SHP77 treated with DMSO at 0.1 percent for 48 hours (cell line): ENCODE data around the gene TRABD.

Experiments used
- DNase-seq: peaks from one replicate; lab custom pipeline; 2025; lab: John Stamatoyannopoulos, UW

The TRABD gene

DNA sequence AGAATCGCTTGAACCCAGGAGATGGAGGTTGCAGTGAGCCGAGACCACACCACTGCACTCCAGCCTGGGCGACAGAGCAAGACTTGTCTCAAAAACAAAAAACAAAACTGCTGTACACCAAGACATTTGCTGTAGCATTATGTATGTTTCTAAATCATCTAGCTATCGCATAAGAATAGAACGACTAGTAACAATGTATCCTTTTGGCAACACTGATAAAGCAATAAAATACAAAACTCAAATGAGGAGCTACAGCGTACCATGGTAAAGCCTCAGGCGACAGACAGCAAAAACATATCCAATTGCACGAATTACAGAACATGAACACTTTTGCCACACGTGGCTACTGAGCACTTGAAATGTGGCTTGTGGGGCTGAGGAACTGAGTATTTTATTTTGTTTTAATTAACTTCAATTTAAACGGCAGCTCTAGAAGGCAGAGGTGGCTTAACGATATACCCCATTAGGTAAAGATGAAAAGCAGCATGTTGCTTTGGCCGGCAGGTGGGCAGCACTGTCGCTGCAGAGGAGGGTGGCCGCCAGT, 56.8 kb downstream of the TRABD start:
- no peak for DNase-seq

DNA sequence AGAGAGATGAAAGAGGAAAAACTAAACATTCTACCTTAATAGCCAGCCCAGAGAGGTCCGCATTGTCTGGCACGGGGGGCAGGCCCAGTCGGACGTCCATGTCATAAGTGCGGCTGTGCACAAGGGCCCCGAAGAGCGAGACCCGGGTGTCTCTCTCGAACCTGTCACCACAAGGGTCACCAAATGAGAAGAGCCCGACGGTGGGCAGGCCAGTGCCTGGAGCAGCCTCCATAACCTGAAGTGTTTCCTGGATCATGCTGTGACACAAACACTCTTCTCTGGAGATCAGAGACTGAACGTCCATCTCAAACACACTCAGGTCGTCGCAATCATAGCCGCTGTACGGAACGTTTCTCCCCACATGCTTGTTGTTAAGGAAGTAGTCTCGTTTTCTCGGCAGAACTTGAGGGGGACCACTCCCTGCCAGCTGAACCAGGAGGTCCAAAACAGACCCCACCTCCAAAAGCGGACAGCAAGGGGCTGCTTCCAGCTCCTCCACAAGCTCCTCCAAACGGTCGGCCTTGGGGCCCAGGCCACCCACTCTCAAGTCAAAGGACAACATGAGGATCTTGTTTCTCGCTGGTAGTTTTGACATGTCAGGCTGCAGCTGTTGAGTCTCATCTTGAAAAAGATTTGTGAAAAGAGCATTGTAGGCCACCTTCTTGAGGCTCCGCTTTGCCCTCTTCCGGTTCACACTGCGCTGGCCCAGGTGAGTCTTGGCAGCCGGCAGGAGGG, 58.1 kb downstream of the TRABD start:
- no peak for DNase-seq

DNA sequence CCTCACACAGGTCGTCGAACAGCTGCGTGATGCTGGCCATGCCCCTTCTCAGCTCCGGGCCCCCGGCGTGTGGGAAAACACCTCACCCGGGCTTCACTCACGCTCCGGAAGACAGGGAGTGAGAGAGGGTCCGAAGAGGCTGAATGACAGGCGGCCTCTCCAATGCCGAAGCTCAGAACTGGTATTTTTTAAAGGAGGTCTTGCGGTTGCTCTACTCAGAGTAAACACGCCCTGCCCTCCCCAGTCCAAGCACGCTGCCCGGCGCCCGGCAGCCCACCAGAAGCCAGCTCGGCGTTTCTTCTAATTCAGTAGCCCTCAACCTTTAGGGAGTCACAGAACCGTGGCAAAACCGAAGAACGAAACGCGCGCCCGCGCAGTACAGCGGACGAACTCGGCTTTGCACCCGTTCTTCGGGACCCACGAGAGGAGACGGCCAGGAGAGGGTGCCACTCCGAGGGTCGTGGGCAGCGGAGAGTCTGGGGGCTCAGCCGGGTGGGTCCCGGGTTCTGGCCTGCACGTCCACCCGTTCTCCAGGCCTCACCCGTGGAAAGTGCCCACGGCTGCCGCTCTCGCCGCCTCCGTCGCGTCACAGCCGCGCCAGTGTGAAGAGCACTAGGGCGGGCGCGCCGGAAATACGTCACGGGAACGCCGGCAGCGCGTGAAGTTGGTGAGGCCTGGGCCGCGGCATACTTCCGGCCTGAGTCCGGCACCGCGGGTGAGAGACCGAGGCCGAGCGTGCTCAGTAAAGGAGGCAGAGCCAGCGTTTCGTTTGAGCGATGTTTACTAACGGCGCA, 58.9 kb downstream of the TRABD start, which contains the start of gene TUBGCP6:
Gene TUBGCP6, minus strand, starts transcription at position 604 of the 794 bp plus-strand sequence. Its CDS starts 564 bp downstream, at position 40.
- peak; percentile 79 for DNase-seq

DNA sequence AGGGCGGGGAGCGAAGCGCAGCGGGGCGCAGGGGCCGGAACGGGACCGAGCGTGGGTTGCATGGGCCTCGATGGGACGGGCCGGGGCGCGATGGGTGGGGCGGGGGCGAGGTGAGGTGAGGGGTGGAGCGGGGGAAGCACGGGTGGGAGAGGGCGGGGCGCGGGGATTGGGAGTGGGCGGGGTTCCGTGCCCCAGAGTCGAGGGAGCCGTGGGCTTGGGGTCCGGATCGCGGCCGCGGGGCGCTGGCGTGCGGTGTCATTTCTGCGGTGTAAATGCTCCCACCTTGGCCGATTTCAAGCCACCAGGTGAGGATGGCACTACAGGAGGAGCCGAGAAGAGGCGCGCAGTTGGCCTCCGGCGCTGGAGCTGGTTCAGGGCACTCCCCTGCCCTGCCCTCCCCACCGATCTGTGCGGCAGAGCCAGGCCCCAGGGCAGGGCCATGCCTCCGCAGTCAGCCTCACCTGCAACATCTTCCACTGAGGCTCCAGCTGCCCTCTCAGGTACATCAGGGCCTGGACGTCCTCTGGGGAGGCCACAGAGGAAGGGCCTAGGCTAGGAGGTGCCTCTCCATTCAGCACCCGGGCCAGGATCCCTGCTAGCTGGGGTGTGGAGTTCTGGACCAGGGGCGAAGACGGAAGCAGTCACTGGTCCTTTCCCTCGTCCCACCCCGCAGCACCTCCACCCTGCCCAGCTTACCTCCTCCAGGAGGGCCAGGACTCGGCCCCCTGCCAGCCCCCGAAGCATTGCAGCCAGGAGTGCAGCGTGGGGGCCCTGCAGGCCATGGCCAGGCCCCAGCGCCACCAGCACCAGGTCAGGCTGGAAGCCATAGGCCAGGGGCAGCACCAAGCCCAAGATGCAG, 59.7 kb downstream of the TRABD start:
- DNase-seq = peak; percentile 54

DNA sequence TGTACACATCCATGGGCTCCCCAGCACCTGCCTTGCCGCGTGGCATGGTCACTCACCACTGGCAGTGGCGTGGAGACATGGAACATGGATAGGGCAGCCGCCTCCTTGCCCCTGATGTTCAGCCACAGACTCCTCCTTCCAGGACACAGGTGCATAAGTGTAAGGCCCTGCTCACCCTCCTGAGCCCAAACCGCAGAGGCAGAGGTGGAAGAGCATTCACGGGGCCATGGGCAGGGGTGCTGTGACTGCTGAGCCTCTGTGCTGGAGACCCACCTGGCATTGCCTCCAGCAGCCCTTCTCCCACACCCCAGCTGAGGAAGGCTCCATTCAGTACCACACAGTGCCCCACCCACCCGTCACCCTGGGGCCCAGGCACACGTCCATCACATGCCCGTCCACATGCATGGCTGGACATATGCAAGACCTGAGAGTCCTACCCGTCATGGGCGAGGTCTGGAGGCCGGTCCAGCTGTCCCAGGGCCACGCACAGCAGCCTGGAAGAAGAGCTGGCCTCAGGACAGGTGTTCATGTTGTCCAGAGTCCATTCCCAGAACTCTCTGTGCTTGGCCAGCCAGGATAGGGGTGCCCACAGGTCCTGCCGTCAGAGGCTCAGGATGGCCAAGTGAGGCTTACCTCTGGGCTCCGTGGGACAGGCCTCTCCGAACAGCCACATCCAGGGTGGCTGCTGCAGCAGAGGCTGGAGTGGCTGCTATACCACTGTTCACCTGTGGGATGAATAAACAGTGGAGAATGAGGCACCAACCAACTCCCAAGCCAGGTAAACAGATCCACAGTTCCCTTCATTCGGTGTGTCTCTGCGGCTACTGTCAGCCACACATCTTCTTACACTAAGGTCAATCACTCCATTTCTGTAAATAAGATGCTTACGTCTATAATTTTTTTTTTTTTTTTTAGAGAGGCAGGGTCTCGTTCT, 60.8 kb downstream of the TRABD start:
- no peak for DNase-seq

DNA sequence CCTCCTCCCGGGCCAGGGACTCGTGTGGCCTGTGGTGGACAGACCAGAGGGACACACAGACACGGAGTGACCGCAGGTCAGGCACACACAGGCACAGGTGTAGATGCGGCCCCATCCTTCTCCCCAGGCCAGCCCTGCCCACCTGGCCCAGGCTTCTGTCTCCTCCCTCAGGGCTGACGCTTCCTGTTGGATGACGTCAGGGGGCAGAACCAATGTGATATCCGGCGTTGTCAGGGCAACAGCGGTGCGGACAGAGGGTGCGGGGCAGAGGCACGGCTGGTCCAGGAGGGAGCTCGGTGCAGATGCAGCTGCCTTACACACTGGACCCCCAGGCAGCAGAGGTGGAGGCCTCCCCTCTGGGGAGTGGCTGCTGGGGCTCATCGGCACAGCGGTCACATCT, 62.0 kb downstream of the TRABD start:
- DNase-seq = peak; percentile 73

DNA sequence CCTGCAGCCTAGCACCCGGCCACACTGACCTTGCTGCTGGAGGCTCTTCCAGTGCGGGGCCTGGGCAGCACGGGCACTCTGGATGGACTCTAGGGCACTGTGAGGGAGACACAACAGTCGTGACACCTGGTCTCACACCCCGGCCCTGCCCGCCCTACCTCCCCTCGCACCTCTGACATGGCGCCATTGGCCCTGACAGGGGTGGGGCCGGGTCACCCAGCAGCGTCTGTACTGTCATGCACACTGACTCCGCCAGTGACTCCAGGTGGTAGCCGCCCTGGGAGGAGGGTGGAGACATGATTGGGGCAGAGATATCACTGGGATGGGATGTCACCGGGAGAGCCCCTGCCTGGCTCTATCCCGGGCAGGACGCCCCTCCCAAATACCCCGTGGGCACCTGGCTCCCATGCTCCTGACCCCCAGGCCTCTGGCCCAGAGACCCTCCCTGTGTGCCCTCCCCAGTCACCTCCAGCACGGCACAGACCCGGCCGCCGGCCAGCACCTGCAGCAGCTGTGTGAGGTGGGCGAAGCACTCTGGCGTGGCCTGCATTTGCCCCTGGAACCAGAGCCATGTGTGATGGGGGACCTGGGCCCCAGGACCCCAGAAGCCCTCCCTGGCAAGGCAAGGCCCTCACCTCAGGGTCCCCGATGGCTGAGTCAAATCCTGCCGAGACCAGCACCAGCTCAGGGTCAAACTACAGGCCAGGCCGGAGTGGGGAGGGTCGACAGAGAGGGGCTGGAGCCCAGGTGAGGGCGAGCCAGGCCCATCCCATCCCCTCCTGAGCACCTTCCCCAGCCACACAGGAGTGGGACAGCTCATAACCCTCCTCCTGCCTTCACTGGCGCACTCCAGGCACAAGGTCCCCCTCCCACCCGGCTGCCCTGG, 62.7 kb downstream of the TRABD start:
- DNase-seq = no peak
